Femur (tissue), 1 donor: ENCODE measurements around the gene CAMSAP3.

Experiments
- DNase-seq: peaks from one replicate; pipeline ENCODE4 v3.0.0-alpha.2; 2017

Gene CAMSAP3

DNA sequence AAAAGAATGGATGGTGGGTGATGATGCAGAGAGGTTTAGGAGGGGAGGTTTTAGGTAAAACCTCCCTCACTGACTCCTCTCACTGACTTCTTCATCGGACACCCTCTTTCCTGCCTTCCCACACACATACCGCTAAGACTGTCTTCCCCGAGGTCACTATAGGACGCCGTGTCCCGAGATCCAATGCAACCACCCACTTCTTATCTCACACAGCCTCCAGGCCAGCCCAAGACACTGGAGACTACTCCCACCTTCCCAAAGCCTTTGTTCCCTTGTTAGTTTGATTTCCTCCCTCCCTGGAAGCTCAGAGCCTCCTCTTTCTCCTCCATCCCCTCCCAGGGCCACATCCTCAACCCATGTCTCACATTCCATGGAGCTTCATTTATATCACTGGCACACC is 16.5 kb upstream of the CAMSAP3 start:
- no peak for DNase-seq

DNA sequence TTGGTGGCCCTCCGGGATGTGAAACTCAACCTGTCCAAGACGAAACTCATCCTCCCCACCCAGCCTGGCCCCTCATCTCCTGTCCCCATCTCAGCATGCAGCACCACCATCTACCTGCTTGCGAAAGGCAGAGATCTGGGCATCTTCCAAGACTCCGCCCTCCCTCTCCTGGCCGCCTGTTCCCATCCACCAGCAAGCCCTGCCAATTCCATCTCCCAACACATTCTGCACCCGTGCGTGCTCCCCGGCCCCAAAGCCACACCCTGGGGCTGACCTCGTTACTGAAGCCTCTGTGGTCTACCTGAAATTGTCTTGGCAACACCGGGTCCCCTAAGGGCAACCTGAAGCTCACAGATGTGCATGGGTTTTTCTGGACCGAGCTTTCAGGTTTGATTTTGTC is 13.2 kb upstream of the CAMSAP3 start:
- DNase-seq: no peak

DNA sequence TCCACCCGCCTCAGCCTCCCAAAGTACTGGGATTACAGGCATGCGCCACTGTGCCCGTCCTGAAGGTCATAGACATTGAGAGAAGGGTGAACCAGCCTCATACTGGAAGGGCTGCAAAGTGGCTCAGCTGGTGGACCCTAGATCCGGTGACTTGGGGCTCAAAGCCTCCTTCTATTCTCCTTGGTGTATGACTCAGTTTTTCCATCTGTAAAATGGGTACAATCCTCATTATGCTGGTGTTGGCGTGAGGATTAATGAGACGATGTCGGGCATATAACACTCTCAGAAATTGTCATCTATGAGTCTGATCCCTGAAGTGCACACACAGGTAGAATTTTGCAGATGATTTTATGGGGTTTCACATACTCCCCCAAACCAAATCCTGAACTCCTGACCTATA is 5.8 kb upstream of the CAMSAP3 start:
- no peak for DNase-seq

- no peak for DNase-seq
Measured at GRCh38 chr19:7590256-7590655, 5.4 kb upstream of the CAMSAP3 start.

DNA sequence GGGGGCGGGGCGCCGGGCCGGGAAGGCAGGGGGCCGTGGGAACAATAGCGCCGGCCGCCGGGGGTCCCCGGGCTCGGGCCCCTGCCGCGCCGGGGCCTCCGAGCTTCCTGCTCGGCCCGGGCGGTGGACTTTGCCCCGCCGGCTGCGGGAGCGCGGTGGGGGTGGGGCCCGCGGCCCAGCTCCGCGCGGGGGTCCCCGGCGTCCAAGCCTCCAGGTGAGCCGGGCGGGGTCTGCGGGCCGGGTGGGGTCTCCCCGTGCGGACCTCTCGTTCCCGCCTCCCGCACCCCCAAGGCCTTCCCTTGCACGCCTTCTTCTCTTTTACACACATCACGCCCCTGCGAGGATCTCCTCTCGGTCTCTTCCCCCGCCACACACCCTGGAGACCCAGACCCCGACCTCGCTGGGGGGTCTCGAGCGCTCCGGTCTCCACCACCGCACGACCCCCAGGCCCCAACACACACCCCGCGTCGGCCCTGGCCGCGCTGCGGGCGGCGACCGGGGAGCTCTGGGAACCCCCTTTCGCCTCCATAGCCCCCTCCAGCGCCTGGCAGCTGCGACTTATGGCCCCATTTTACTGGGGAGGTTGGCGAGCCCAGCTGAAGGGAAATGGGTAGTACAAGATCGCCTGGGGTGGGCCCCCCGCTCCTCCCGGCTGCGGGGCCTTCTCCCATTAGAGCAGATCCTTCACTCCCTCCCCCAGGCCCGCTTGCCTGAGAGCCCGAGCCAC is 711 bp downstream of the CAMSAP3 start:
- no peak for DNase-seq

GRCh38 chr19:7597689-7598088 is 2.0 kb downstream of the CAMSAP3 start:
- DNase-seq: no peak

- DNase-seq: no peak
Measured at GRCh38 chr19:7598180-7598579, 2.5 kb downstream of the CAMSAP3 start.

DNA sequence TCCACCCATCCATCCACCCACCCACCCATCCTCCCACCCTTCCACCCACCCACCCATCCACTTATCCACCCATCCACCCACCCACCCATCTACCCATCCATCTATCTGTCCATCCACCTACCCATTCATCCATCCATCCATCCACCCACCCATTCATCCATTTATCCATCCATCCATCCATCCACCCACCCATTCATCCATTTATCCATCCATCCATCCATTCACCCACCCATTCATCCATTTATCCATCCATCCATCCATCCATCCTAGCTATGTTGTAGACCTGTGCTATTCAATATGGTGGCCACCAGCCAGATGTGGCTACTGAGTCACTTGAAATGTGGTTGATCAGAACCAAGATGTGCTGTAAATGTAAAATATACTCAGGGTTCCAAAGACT is 5.1 kb downstream of the CAMSAP3 start:
- no peak for DNase-seq

DNA sequence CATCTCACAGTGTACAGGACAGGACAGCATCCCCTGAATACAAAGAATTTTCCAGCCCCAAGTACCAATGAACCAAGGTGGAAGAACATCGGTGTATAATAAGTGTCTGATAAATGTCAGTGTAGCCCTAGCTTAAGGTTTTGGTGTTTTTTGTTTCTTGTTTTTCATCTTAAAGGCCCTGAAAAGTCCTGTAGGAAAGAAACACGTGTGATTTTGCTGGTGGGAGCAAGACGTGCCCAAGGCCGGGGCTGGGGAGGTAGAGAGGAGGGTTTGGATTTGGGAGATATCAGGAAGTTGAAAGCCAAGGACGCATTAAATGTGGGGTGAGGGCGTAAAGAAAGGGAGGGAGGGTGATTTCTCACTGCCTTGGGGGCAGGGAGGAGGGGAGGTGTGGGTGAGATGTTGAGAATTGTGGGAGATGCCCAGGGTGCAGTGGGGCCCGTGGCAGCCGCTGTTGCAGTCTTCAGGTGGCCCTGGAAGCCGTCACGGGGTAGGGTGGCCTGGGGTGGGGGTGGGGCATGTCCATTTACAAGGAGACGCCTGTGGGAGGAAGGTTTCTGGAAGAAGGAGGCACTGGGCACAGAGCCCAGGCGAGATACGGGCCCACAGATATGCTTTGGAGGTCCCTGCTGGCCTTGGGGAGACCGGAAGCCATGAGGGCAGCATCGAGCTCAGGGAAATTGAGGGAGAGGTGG is 6.7 kb downstream of the CAMSAP3 start:
- DNase-seq: no peak

GRCh38 chr19:7602935-7603497 is 7.4 kb downstream of the CAMSAP3 start:
- DNase-seq: no peak

GRCh38 chr19:7603919-7604318 is 8.3 kb downstream of the CAMSAP3 start:
- no peak for DNase-seq

DNA sequence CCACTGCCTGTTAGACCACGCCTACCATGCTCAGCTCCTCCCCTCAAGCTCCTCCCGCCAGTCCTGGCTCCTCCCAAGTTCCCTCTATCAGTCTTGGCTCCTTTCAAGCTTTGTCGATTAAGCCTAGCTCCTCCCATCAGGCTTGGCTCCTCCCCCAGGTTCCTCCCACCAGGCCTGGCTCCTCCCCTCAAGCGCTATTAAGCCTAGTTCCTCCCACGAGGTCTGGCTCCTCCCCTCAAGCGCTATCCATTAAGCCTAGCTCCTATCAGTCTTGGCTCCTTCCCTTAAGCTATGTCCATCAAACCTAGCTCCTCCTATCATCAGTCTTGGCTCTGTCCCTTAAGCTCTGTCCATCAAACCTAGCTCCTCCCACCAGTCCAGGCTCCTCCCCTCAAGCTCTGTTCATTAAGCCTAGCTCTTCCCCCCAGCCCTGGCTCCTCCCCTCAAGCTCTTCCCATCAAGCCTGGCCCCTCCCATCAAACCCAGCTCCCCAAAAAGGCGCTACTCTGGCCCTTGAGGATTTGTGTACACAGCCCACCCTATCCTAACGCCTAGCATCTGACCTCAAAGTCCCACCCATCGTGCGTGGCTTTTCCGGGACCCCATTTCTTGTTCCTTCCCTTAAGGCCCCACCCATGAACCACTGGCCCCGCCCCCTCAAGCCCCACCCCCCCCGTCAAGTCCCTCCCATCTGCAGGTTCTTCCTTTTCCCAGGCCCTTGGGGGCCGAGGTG is 10.0 kb downstream of the CAMSAP3 start:
- DNase-seq: no peak

DNA sequence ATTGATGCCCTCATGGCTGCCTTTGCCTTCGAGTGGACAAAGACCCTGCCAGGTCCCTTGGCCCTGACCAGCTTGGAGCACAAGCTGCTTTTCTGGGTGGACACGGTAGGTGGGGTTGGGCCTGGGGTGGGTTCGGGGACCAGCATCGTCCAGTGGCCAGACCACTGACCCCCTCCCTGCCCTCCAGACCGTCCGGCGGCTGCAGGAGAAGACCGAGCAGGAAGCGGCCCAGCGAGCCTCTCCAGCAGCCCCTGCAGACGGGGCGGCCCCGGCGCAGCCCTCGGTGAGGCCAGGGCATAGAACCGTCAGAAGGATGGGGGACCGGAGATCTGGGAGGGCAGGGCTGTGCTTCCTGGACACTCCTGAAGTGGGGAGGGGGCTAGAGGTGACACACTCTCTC is 10.6 kb downstream of the CAMSAP3 start:
- DNase-seq: no peak

DNA sequence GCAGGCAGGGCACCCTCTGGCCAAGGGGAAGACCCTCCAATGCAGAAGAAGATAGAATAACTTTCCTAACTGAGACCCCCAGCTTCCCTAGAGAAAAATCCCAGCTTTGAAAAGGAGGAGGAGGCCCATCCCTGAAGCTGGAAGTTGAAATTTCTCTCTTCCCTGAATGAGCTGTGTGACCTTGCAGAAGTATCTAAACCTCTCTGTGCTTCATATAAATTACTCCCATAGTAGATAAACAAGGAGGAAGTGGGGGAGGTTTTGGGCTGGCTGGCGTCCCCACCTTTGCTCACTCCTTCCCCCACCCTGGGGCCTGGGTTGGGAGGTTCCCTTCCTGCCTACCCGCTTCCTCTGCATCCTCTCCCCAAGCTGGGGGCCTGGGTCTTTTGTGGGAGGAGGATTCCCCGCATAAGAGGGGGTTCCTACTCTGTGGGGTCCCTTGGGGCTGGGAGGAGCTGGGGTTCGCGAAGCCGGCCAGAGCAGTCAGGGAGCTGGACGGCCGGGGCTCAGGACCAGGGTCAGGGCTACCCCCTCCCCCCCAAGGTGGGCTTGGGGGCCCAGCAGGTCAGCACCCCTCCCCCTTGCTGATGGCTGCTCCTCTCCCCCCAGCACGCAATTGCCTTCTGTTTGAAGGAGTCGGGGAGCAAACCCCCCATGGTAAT is 11.7 kb downstream of the CAMSAP3 start:
- no peak for DNase-seq

DNA sequence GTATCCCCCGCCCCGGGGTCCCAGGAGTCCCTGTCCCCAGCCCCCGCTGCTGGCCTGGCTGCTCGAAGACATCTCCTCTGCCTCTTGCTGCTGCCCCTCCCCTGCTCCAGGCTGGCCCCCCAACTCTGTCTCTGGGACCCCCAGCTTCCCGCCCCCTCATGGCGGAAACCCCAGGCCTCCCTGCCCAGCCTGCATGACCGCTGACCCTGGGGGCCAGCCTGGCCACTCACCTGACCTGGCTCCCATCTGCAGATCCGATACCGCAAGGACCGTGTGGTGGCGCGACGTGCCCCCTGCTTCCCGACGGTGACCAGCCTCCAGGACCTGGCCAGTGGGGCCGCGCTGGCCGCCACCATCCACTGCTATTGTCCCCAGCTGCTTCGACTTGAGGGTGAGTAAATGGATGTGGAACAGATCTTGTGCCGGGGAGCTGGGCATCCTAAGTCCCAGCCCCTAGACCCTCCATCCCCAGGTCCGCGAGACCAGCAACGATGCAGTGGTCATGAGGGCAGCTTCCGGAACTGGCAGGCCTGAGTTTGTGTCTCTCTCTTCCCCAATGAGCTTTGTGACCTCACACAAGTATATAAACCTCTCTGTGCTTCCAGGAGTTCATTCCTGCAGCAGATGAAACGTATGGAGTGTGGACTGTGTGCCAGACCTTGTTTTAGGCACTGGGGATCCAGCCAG is 12.4 kb downstream of the CAMSAP3 start:
- DNase-seq: no peak

- no peak for DNase-seq
Measured at GRCh38 chr19:7610491-7611240, 15.0 kb downstream of the CAMSAP3 start.

- peak; percentile 9 for DNase-seq
Measured at GRCh38 chr19:7611541-7612279, 16.0 kb downstream of the CAMSAP3 start.

GRCh38 chr19:7612282-7613274 is 16.9 kb downstream of the CAMSAP3 start:
- DNase-seq: no peak

- no peak for DNase-seq
Measured at GRCh38 chr19:7614859-7615741, 19.4 kb downstream of the CAMSAP3 start.
